Neuronal stem cell (in vitro differentiated cells): ENCODE data around the gene SAP30L.

ENCODE experiments used
- DNase-seq: peaks from one replicate; pipeline ENCODE4 v3.0.0-alpha.2; 2013; ENCODE audit warnings: low spot score
- H2AFZ ChIP-seq: one replicate; pipeline ENCODE4 v1.6.1; 2013; ENCODE audit warnings: mild to moderate bottlenecking, low read length, inconsistent platforms
- H2AK5ac ChIP-seq: 2 replicates; pipeline ENCODE4 v1.6.1; 2013; ENCODE audit warnings: low read depth, mild to moderate bottlenecking, inconsistent platforms, low read length, moderate library complexity, mixed read lengths
- H2BK120ac ChIP-seq: 2 replicates; pipeline ENCODE4 v1.6.1; 2013; ENCODE audit warnings: low read depth, mild to moderate bottlenecking, inconsistent platforms, low read length, moderate library complexity, mixed read lengths
- H2BK12ac ChIP-seq: one replicate; pipeline ENCODE4 v1.6.1; 2013; ENCODE audit warnings: low read length, inconsistent platforms
- H2BK15ac ChIP-seq: 2 replicates; pipeline ENCODE4 v1.6.1; 2013; ENCODE audit warnings: mild to moderate bottlenecking, low read length, inconsistent platforms, mixed read lengths
- H2BK5ac ChIP-seq: one replicate; pipeline ENCODE4 v1.6.1; 2013; ENCODE audit warnings: inconsistent platforms, mild to moderate bottlenecking, low read length, moderate library complexity
- H3K14ac ChIP-seq: one replicate; pipeline ENCODE4 v1.6.1; 2013; ENCODE audit warnings: low read length, inconsistent platforms
- H3K18ac ChIP-seq: 2 replicates; pipeline ENCODE4 v1.6.1; 2013; ENCODE audit warnings: low read length, inconsistent platforms
- H3K23ac ChIP-seq: 2 replicates; pipeline ENCODE4 v1.6.1; 2013; ENCODE audit warnings: low read depth, mild to moderate bottlenecking, mixed read lengths, low read length, inconsistent platforms; ENCODE audit not compliant: poor library complexity
- H3K27ac ChIP-seq: replicated peaks from 3 replicates; pipeline ENCODE4 v1.5.1; 2013; ENCODE audit warnings: low read length, inconsistent platforms
- H3K27me3 ChIP-seq, 3 experiments: 2 replicates each; pipeline ENCODE4 v1.6.1; 2013; ENCODE audit warnings: low read length in 3 of 3, mild to moderate bottlenecking in 2 of 3, inconsistent platforms in 1 of 3, low read depth in 1 of 3, mixed read lengths in 1 of 3, moderate library complexity in 1 of 3; ENCODE audit not compliant: control insufficient read depth in 3 of 3, insufficient read depth in 3 of 3
- H3K36me3 ChIP-seq, 2 donors: replicated peaks in 1 of 2; 2 replicates each; pipeline ENCODE4 v1.6.1; 2013; ENCODE audit warnings: low read length in 2 of 2; ENCODE audit not compliant: control insufficient read depth in 2 of 2, insufficient read depth in 2 of 2
- H3K4ac ChIP-seq: 2 replicates; pipeline ENCODE4 v1.6.1; 2013; ENCODE audit warnings: inconsistent platforms, mild to moderate bottlenecking, low read length, moderate library complexity
- H3K4me1 ChIP-seq, 2 donors: 1 replicate in 1 of 2; 2 replicates in 1 of 2; pipeline ENCODE4 v1.6.1; 2013; ENCODE audit warnings: low read length in 2 of 2, low read depth in 1 of 2; ENCODE audit not compliant: control insufficient read depth in 2 of 2, insufficient read depth in 1 of 2
- H3K4me2 ChIP-seq: one replicate; pipeline ENCODE4 v1.6.1; 2013; ENCODE audit warnings: mild to moderate bottlenecking, low read length, inconsistent platforms; ENCODE audit not compliant: insufficient read depth, poor library complexity, severe bottlenecking
- H3K4me3 ChIP-seq, 2 donors: 2 replicates each; pipeline ENCODE4 v1.5.1; 2013; ENCODE audit warnings: low read length in 2 of 2, mild to moderate bottlenecking in 2 of 2, inconsistent platforms in 1 of 2, moderate library complexity in 1 of 2
- H3K79me1 ChIP-seq: one replicate; pipeline ENCODE4 v1.6.1; 2013; ENCODE audit warnings: low read depth, mild to moderate bottlenecking, inconsistent platforms, low read length, moderate library complexity
- H3K9ac ChIP-seq: one replicate; pipeline ENCODE4 v1.6.1; 2013; ENCODE audit warnings: mild to moderate bottlenecking, low read depth, low read length, inconsistent platforms; ENCODE audit not compliant: poor library complexity
- H3K9me3 ChIP-seq, 2 donors: replicated peaks in 1 of 2; 2 replicates each; pipeline versions ENCODE3 to v1.6.1; 2013; ENCODE audit warnings: low read length in 2 of 2, mild to moderate bottlenecking in 2 of 2, inconsistent platforms in 1 of 2, low read depth in 1 of 2, mixed read lengths in 1 of 2, moderate library complexity in 1 of 2; ENCODE audit not compliant: control insufficient read depth in 2 of 2, insufficient read depth in 1 of 2
- H4K8ac ChIP-seq: one replicate; pipeline ENCODE4 v1.6.1; 2013; ENCODE audit warnings: low read depth, mild to moderate bottlenecking, inconsistent platforms, low read length, moderate library complexity
- H4K91ac ChIP-seq: one replicate; pipeline ENCODE4 v1.6.1; 2013; ENCODE audit warnings: low read length, low read depth, mild to moderate bottlenecking, inconsistent platforms; ENCODE audit not compliant: poor library complexity
- WGBS, 2 donors: extraction: QIAGEN DNeasy Blood & Tissue Kit; methylation state at CpG; one replicate each; pipeline ENCODE4 v1.1.7; 2013; ENCODE audit warnings: missing lambda C conversion rate in 2 of 2, mixed read lengths in 1 of 2; ENCODE audit not compliant: insufficient read length in 2 of 2, insufficient replicate concordance in 1 of 2; ENCODE audit errors: extremely low coverage in 2 of 2; 5-methylcytosine and 5-hydroxymethylcytosine counted together

Gene SAP30L

DNA sequence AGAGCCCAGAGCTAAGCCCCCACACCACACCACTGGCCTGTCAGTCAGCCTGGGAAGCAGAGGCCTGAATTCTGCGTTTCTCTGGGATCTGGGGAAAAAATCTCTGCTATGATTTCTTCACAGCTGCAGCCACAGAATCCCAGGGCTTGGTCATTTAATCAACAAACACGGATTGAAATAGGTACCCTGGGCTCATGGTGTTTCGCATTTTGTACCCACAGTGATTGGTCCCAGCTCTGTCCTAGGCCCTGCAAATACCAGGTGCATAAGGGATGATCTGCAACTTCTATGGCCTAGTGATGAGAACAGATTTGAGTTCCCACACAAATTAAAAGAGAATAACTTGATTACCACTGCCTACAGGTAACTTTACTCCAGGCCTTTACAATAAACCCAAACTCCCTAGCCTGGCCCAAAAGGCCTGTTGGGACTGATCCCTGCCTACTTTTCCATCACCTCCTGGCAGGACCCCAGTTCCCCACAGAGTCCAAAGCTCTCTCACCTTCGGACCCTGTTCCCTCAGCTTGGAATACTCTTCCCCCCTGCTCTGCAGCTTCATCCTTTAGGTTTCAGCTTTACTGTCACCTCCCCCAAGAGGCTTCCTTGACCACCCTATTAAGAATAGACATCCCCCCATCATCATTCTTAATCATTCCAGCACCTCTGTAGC, 14.7 kb upstream of the SAP30L start:
- no peak overlapping the region for H3K14ac ChIP-seq
- no peak overlapping the region for H2BK12ac ChIP-seq
- no peak overlapping the region for H3K27ac ChIP-seq
- peaks cover 1 to 17% of the 10 kb centered on the region in 2 donors for H3K9me3 ChIP-seq
- H3K9ac ChIP-seq = no peak overlapping the region
- no peak overlapping the region for H2BK5ac ChIP-seq
- no peak overlapping the region for H4K91ac ChIP-seq
- H3K4ac ChIP-seq = no peak overlapping the region
- no peaks in the 10 kb centered on the region for H3K4me1 ChIP-seq
- no peak overlapping the region for H3K4me2 ChIP-seq
- no peak overlapping the region for H2BK120ac ChIP-seq
- H3K23ac ChIP-seq = no peak overlapping the region
- H4K8ac ChIP-seq = no peak overlapping the region
- no peak overlapping the region for H3K18ac ChIP-seq
- no peak overlapping the region for H2AK5ac ChIP-seq
- no CpG with 5 or more reads among the region's 4 CpGs for WGBS, 2 donors
- H2BK15ac ChIP-seq = no peak overlapping the region
- H3K36me3 ChIP-seq = peaks cover 5 to 27% of the 10 kb centered on the region in 2 donors
- no peak for DNase-seq
- no peak overlapping the region for H3K4me3 ChIP-seq
- H3K27me3 ChIP-seq = no peaks in the 10 kb centered on the region
- no peaks in the 10 kb centered on the region for H3K79me1 ChIP-seq
- no peak overlapping the region for H2AFZ ChIP-seq

DNA sequence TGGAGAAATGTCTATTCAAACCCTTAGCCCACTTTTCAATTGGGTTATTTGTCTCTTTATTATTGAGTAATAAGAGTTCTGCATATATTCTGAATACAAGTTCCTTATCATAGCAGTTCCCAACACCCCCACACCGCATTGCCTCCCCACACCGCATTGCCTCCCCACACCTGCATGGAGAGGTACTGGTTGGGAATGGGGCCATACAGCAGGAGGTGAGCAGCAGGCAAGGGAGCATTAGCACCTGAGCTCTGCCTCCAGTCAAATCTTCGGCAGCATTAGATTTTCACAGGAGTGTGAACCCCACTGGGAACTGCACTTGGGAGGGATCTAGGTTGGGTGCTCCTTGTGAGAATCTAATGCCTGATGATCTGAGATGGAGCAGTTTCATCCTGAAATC, 10.6 kb upstream of the SAP30L start:
- H2BK120ac ChIP-seq = no peak overlapping the region
- no peak overlapping the region for H3K4me3 ChIP-seq
- no peak overlapping the region for H2AFZ ChIP-seq
- peaks cover 1 to 25% of the 10 kb centered on the region in 2 donors for H3K9me3 ChIP-seq
- H2AK5ac ChIP-seq = no peak overlapping the region
- H3K4me1 ChIP-seq = no peaks in the 10 kb centered on the region
- H2BK12ac ChIP-seq = no peak overlapping the region
- H3K27ac ChIP-seq = no peak overlapping the region
- no peak for DNase-seq
- H3K9ac ChIP-seq = no peak overlapping the region
- H3K4ac ChIP-seq = no peak overlapping the region
- no peak overlapping the region for H4K8ac ChIP-seq
- no peak overlapping the region for H3K4me2 ChIP-seq
- no peaks in the 10 kb centered on the region for H3K79me1 ChIP-seq
- H3K23ac ChIP-seq = no peak overlapping the region
- no peak overlapping the region for H3K14ac ChIP-seq
- H4K91ac ChIP-seq = no peak overlapping the region
- H3K36me3 ChIP-seq = peaks cover 17 to 68% of the 10 kb centered on the region in 2 donors
- no peaks in the 10 kb centered on the region for H3K27me3 ChIP-seq
- no peak overlapping the region for H2BK5ac ChIP-seq
- no peak overlapping the region for H3K18ac ChIP-seq
- no CpG with 5 or more reads among the region's 3 CpGs for WGBS, 2 donors
- H2BK15ac ChIP-seq = no peak overlapping the region

DNA sequence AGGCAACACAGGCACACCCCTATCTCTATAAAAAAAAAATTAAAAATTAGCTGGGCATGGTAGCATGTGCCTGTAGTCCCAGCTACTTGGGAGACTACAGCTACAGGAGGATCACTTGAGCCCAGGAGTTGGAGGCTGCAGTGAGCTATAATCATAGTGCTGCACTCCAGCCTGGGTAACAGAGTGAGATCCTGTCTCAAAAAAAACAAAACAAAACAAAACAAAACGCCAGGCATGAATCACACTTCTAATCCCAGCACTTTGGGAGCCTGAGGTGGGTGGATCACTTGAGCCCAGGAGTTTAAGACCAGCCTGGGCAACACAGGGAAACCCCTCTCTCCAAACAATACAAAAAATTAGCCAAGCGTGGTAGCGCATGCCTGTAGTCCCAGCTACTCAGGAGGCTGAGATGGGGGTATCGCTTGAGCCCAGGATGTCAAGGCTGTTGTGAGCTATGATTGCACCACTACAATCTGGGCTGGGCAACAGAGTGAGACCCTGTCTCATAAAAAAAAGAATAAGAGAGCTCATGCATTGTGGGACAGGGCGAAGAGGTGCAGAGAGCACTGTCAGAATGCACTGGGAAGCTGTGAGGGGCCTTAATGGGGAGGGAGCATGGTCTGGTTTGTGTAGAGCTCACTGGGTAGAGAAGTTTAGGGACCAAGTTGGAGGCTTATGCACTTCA, 8.4 kb upstream of the SAP30L start:
- no peak overlapping the region for H3K4ac ChIP-seq
- no peak overlapping the region for H2BK12ac ChIP-seq
- no CpG with 5 or more reads among the region's 5 CpGs for WGBS, 2 donors
- no peak overlapping the region for H3K27ac ChIP-seq
- no peak for DNase-seq
- no peak overlapping the region for H2AFZ ChIP-seq
- no peak overlapping the region for H2BK120ac ChIP-seq
- H3K79me1 ChIP-seq = no peaks in the 10 kb centered on the region
- no peak overlapping the region for H3K14ac ChIP-seq
- no peak overlapping the region for H2BK5ac ChIP-seq
- no peak overlapping the region for H2BK15ac ChIP-seq
- H3K9ac ChIP-seq = no peak overlapping the region
- H3K36me3 ChIP-seq = peaks cover 20 to 85% of the 10 kb centered on the region in 2 donors
- no peak overlapping the region for H4K8ac ChIP-seq
- no peak overlapping the region for H4K91ac ChIP-seq
- H3K27me3 ChIP-seq = no peaks in the 10 kb centered on the region
- H3K18ac ChIP-seq = no peak overlapping the region
- H3K9me3 ChIP-seq = peaks cover 1 to 21% of the 10 kb centered on the region in 2 donors
- H2AK5ac ChIP-seq = no peak overlapping the region
- H3K23ac ChIP-seq = no peak overlapping the region
- H3K4me2 ChIP-seq = no peak overlapping the region
- no peaks in the 10 kb centered on the region for H3K4me1 ChIP-seq
- no peak overlapping the region for H3K4me3 ChIP-seq

DNA sequence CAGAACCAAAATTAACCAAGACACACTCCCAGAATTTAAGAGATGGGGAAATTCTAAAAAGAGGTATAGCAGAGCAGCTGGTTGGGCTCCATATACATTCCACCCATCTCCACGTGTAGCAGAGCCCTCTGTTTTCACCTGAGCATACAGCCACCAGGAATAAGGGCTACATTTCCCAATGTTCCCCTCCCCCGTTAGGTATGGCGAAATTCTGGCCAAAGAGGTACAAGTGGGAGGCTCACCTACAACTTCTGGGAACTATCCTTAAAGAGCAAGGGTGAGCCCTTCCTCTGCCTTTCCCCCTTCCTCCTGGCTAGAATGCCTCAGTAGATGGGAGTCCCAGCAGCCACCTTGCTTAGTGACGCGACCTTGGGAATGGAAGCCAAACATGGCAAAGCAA, 5.3 kb upstream of the SAP30L start:
- H3K79me1 ChIP-seq = peaks cover 3% of the 10 kb centered on the region
- no CpG with 5 or more reads among the region's 5 CpGs for WGBS, 2 donors
- H3K36me3 ChIP-seq = peaks cover 21 to 75% of the 10 kb centered on the region in 2 donors
- H3K9me3 ChIP-seq = peaks cover 1 to 13% of the 10 kb centered on the region in 2 donors
- H3K4me1 ChIP-seq = peaks cover 3 to 6% of the 10 kb centered on the region in 2 donors
- no peak overlapping the region for H3K27ac ChIP-seq
- H3K14ac ChIP-seq = no peak overlapping the region
- no peak overlapping the region for H4K8ac ChIP-seq
- H2BK12ac ChIP-seq = no peak overlapping the region
- no peak overlapping the region for H3K4me2 ChIP-seq
- H2BK5ac ChIP-seq = no peak overlapping the region
- no peak overlapping the region for H4K91ac ChIP-seq
- no peak overlapping the region for H3K4me3 ChIP-seq
- no peak overlapping the region for H3K18ac ChIP-seq
- H3K9ac ChIP-seq = no peak overlapping the region
- H3K23ac ChIP-seq = no peak overlapping the region
- no peak overlapping the region for H2AK5ac ChIP-seq
- no peak for DNase-seq
- no peaks in the 10 kb centered on the region for H3K27me3 ChIP-seq
- H2BK15ac ChIP-seq = no peak overlapping the region
- no peak overlapping the region for H2AFZ ChIP-seq
- no peak overlapping the region for H2BK120ac ChIP-seq
- no peak overlapping the region for H3K4ac ChIP-seq
